Nephron (organoid): ENCODE measurements around the gene EEF1E1.

ENCODE experiments used
- H3K27ac Mint-ChIP-seq, 3 experiments: 2 replicates each; pipeline ENCODE4 v1.8.0; 2020; ENCODE audit warnings: mixed read lengths in 3 of 3, mild to moderate bottlenecking in 2 of 3, moderate library complexity in 1 of 3
- H3K27me3 Mint-ChIP-seq: 2 replicates; pipeline ENCODE4 v1.8.0; 2021; ENCODE audit warnings: low read depth, mild to moderate bottlenecking, moderate library complexity, mixed read lengths
- H3K36me3 Mint-ChIP-seq: 2 replicates; pipeline ENCODE4 v1.8.0; 2020; ENCODE audit warnings: low read depth, mixed read lengths
- H3K4me1 Mint-ChIP-seq: 2 replicates; pipeline ENCODE4 v1.8.0; 2020; ENCODE audit warnings: mixed read lengths
- H3K4me3 Mint-ChIP-seq, 3 experiments: 2 replicates each; pipeline ENCODE4 v1.8.0; 2020; ENCODE audit warnings: mild to moderate bottlenecking in 3 of 3, mixed read lengths in 3 of 3, moderate library complexity in 2 of 3
- H3K9me3 Mint-ChIP-seq: 2 replicates; pipeline ENCODE4 v1.8.0; 2020; ENCODE audit warnings: mixed read lengths
- TF ChIP-seq, protein P1 (sequence below), 3 experiments: fragments of 200-600 bp; sonication (generic); IDR thresholded peaks; one replicate each; pipeline ENCODE4 v1.5.0; 2021; ENCODE audit warnings: antibody characterized with exemption in 3 of 3; ENCODE audit not compliant: unreplicated experiment in 3 of 3

Gene EEF1E1

DNA sequence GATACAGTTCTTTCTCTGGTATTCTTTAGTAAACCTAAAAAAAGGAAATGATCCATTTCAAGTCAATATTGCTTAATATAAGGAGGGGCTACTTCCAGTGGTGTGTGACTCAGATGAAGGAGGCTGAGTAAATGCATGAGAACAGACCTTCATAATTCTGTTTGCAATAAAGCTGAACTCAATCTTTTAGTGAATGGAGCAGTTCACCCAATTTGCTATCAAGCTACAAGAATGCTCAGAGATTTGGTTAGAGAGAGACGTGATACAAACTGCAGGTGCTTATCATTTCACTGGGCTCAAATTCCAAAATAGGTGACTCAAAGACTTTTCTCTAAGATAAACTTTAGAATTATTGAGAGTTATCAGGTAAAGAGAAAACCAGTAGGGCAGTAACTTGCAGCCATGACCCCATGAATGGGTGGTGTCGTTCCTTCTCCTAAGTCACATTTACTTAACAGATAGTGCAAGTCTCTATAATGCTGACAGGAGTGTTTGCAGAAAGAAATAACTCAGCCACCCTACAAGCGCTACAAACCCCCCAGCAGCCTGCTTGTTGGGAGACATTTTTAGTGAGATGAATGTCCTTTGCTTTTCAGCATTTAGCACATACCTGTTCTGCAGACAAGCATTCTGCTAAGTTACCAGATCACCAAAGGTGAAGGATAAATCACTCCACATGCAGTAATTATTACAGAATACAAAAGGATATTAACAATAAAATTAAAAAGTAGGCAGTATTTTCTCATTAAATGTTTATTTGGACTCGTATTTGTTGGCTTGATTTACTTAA lies 21.8 kb downstream of the EEF1E1 start:
- peaks cover 28% of the 10 kb centered on the region for H3K4me1 Mint-ChIP-seq
- H3K9me3 Mint-ChIP-seq: no peaks in the 10 kb centered on the region
- peaks cover 23% of the 10 kb centered on the region for H3K36me3 Mint-ChIP-seq
- H3K27me3 Mint-ChIP-seq: peaks cover 4% of the 10 kb centered on the region
- TF ChIP-seq, protein P1, sequence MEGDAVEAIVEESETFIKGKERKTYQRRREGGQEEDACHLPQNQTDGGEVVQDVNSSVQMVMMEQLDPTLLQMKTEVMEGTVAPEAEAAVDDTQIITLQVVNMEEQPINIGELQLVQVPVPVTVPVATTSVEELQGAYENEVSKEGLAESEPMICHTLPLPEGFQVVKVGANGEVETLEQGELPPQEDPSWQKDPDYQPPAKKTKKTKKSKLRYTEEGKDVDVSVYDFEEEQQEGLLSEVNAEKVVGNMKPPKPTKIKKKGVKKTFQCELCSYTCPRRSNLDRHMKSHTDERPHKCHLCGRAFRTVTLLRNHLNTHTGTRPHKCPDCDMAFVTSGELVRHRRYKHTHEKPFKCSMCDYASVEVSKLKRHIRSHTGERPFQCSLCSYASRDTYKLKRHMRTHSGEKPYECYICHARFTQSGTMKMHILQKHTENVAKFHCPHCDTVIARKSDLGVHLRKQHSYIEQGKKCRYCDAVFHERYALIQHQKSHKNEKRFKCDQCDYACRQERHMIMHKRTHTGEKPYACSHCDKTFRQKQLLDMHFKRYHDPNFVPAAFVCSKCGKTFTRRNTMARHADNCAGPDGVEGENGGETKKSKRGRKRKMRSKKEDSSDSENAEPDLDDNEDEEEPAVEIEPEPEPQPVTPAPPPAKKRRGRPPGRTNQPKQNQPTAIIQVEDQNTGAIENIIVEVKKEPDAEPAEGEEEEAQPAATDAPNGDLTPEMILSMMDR (IDR thresholded peaks at IDR 0.05; ENCODE audit: unreplicated experiment in 3 of 3): no peak
- no peak overlapping the region for H3K4me3 Mint-ChIP-seq
- H3K27ac Mint-ChIP-seq: peak overlapping the region; percentile 89 to 98 (median 96)

DNA sequence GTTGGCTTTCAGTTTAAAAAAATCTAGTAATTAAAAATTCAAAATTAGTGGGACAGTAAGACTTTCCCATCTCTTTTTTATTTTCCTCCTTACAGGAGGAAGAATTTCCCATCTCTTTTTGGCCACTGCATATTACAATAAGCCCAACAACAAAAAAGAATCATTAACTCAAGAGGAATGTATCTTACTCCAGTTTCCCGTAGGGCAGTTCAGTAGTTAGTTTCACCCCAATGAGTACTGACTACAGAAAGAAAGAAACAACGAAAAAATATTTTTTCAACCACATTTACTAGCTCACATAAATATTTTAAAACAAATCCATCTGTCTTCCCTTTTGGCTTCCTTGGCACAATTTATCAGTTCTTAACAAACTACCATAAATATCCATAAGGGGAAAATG lies 23.2 kb downstream of the EEF1E1 start:
- peak overlapping the region; percentile 89 to 98 (median 96) for H3K27ac Mint-ChIP-seq
- TF ChIP-seq, protein P1 (IDR thresholded peaks at IDR 0.05; ENCODE audit: unreplicated experiment in 3 of 3): no peak
- H3K9me3 Mint-ChIP-seq: no peaks in the 10 kb centered on the region
- H3K27me3 Mint-ChIP-seq: peaks cover 4% of the 10 kb centered on the region
- peaks cover 23% of the 10 kb centered on the region for H3K36me3 Mint-ChIP-seq
- H3K4me1 Mint-ChIP-seq: peaks cover 28% of the 10 kb centered on the region
- peak overlapping the region in 2 of 3 experiments; percentile 24 to 48 for H3K4me3 Mint-ChIP-seq

DNA sequence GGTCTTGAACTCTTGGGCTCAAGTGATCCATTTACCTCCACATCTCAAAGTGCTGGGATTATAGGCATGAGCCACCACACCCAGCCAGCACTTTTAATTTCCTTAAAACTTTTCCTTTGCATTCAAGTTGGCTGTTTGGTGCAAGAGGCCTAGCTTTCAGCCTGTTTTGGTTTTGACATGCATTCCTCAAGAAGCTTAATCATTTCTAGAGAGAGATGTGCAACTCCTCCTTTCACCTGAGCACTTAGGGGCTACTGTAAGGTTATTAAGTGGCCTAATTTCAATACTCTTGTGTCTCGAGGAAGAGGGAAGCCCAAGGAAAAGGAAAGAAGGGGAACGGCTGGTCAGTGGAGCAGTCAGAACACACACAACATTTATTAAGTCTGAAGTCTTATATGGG lies 24.4 kb downstream of the EEF1E1 start:
- Mint-ChIP-seq H3K36me3 (peaks cover 18% of the 10 kb centered on the region), H3K4me3 (peak overlapping the region; percentile 17 to 35 (median 24)), H3K27me3 (peaks cover 4% of the 10 kb centered on the region), H3K4me1 (peaks cover 20% of the 10 kb centered on the region), H3K9me3 (no peaks in the 10 kb centered on the region), H3K27ac (peak overlapping the region; percentile 96 to 98 (median 98))
- TF ChIP-seq, protein P1 (IDR thresholded peaks at IDR 0.05; ENCODE audit: unreplicated experiment in 3 of 3): no peak

DNA sequence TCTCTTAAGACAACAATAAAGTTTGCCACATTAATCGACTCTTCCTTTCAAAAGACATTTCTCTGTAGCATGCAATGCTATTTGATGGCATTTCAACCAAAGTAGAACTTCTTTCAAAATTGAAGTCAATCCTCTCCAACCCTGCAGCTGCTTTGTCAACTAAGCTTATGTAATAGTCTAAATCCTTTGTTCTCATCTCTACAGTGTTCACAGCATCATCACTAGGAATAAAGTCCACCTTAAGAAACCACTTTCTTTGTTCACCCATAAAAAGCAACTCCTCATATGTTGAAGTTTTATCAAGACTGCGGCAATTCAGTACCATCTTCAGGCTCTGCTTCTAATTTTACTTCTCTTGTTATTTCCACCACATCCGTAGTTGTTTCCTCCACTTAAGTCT lies 26.6 kb downstream of the EEF1E1 start:
- H3K27me3 Mint-ChIP-seq: peaks cover 4% of the 10 kb centered on the region
- H3K9me3 Mint-ChIP-seq: no peaks in the 10 kb centered on the region
- H3K36me3 Mint-ChIP-seq: peaks cover 13% of the 10 kb centered on the region
- H3K4me3 Mint-ChIP-seq: no peak overlapping the region
- H3K27ac Mint-ChIP-seq: peak overlapping the region in 2 of 3 experiments; percentile 23 to 26
- peaks cover 17% of the 10 kb centered on the region for H3K4me1 Mint-ChIP-seq
- TF ChIP-seq, protein P1 (IDR thresholded peaks at IDR 0.05; ENCODE audit: unreplicated experiment in 3 of 3): no peak

DNA sequence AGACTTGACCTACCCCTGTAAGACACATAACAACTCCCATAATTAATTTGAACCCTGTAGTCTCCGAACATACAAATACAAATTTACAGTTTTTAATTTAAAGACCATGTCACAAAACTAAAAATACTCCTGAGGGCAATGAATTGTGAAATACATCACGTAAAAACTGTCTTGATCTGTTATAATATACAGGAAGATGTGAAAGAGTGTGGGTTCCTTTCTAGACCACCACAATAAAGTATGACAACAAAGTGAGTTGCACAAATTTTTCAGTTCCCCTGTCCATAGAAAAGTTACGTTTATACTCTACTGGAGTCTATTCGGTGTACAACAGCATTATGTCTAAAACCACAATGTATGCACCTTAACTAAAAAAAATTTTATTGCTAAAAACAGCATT lies 27.2 kb downstream of the EEF1E1 start:
- Mint-ChIP-seq H3K27ac (no peak overlapping the region), H3K36me3 (peaks cover 13% of the 10 kb centered on the region), H3K27me3 (peaks cover 4% of the 10 kb centered on the region), H3K4me1 (peaks cover 19% of the 10 kb centered on the region), H3K9me3 (no peaks in the 10 kb centered on the region), H3K4me3 (no peak overlapping the region)
- TF ChIP-seq, protein P1 (IDR thresholded peaks at IDR 0.05; ENCODE audit: unreplicated experiment in 3 of 3): no peak

DNA sequence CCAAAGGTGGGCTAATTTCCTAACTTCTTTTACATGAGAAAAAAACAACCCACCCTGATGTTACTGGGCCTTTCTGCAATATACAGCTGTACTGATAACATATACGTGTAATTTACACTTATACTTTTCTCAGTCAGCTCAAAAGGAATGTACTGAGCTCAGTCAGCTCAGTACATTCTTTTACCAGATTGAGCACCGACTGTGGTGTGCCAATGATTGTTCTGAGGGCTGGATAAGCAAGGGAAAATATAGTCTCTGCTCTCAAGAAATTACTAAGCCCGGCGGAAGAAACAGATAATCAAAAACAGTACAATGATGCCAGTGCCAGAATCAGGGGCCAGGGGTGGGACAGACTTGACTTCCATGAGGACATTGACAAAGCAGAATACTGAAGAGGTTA lies 28.1 kb downstream of the EEF1E1 start:
- TF ChIP-seq, protein P1 (IDR thresholded peaks at IDR 0.05; ENCODE audit: unreplicated experiment in 3 of 3): no peak
- peak overlapping the region; percentile 11 to 72 (median 35) for H3K27ac Mint-ChIP-seq
- H3K9me3 Mint-ChIP-seq: no peaks in the 10 kb centered on the region
- peaks cover 21% of the 10 kb centered on the region for H3K4me1 Mint-ChIP-seq
- no peak overlapping the region for H3K4me3 Mint-ChIP-seq
- H3K36me3 Mint-ChIP-seq: peaks cover 13% of the 10 kb centered on the region
- peaks cover 4% of the 10 kb centered on the region for H3K27me3 Mint-ChIP-seq
